GM21423 (cell line): ENCODE measurements around the gene OR10G7.
"Not testable (repeated sequence)": the region's sequence is repeated elsewhere in the genome, so short reads cannot be mapped to it uniquely, and the experiment has no call there.

ENCODE experiments used
- ATAC-seq: cut with Tn5 transposase; IDR thresholded peaks from one replicate; pipeline ENCODE4 v1.9.1; 2021; ENCODE audit warnings: mild to moderate bottlenecking, moderate library complexity; ENCODE audit not compliant: unreplicated experiment

Gene OR10G7

DNA sequence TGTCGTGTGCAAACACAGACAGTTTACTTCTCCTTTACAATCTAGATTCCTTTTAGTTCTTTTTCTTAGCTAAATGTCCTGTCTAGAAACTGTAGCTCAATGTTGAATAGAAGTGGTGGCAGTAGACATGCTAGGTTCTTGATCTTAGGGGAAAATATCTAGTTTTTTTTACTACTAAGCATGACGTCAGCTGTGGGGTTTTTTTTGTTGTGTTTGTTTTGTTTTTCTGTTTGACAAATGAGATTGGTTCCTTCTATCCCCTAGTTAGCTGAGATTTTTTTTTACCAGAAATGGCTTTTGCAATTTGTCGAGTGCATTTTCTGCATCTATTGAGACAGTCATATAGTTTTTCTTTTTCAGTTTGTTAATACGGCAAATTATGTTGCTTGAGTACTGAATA lies 2.3 kb upstream of the OR10G7 start:
- no peak for ATAC-seq

GRCh38 chr11:124039557-124039956 lies 1.6 kb downstream of the OR10G7 start:
- ATAC-seq: no peak

DNA sequence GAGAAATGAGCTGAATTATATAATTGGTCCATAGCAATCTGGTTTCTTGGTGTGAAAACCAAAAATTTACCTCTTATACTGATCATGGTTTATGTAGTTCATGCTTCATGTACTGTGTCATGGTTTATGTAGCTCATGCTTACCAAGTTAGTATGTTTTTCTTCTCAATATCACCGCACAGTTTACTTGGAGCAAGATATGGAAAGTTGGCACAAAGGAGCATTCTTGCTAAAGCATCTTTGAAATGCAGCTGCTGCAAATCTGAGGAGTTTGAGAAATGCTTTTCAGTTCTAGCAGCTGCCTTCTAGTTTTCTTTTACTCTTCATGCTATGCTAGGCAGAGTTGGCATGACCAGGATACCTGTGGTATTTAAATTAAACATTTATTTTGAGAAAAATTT lies 4.5 kb downstream of the OR10G7 start:
- no peak for ATAC-seq

GRCh38 chr11:124026498-124026897 lies 14.6 kb downstream of the OR10G7 start, which contains the start of gene OR10G8:
OR10G8 (plus strand) TSS chr11:124026798; CDS start chr11:124029623, 2,825 bp downstream.
- no peak for ATAC-seq

GRCh38 chr11:124015837-124016236 lies 25.3 kb downstream of the OR10G7 start:
- not testable (repeated sequence) for ATAC-seq

DNA sequence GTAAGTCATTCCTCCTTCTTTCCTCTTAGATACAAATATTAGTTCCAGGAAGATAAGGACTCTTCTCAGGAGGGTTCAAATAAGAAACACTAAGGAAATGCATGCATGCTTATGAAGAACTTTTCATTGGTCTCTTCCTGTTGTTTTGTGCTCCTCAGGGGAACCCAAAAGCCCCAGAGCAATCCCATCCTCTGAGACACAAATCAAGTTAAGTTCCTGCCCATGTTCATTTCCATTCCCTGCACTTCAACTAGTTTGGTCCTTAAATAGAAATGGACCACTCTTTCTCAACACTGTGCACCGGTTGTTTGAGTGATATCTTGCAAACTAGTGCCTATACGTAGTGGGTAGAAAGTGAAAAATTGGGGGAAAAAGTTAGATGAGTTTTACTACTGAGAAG lies 28.4 kb downstream of the OR10G7 start, which contains the start of gene OR10G4:
TSS of gene OR10G4 (plus strand) at position 301 of the 400 bp plus-strand sequence. CDS start 2,578 bp downstream, outside the sequence.
- no peak for ATAC-seq

DNA sequence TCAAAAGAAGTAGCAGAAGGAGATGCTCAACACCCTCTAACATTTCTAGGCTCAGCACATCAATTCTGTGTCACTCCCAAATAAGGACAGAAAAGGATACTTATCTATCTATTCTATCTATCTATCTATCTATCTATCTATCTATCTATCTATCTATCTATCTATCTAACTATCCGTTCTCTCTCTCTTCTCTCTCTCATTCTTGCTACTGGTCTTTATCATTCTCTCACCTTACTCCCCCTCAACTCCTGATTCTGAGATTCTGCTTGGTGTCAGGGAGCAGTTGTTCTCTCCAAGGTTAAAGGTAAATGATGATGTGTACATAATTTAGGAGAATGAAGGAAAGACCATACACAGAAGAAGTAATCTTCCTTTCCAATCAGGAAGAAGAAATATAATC lies 46.0 kb downstream of the OR10G7 start, which contains the start of gene OR10G6:
TSS of gene OR10G6 (minus strand) at position 43 of the 400 bp plus-strand sequence. CDS start at position 43, 0 bp downstream.
- no peak for ATAC-seq
